Neural progenitor cell (in vitro differentiated cells): Measurements from ENCODE around the gene NDUFAF2. TPM values are rescaled to one million over a fixed set of nuclear protein-coding genes. Genes with fewer than 3 reads are reported as not detected.

Experiments
- DNase-seq: peaks from one replicate; pipeline ENCODE4 v3.0.0-alpha.2; 2016; ENCODE audit warnings: low spot score
- H2AFZ ChIP-seq: fragments of 200-600 bp; sonication (generic); replicated peaks from 2 replicates; pipeline ENCODE4 v1.6.1; 2016; ENCODE audit warnings: antibody characterized with exemption
- H3F3A ChIP-seq: fragments of 200-600 bp; sonication (generic); 2 replicates; pipeline ENCODE4 v1.6.1; 2016; ENCODE audit warnings: antibody characterized with exemption, low read depth
- H3K27ac ChIP-seq: fragments of 200-600 bp; sonication (generic); 2 replicates; pipeline ENCODE4 v1.5.1; 2016; ENCODE audit warnings: mild to moderate bottlenecking
- H3K27me3 ChIP-seq: fragments of 200-600 bp; sonication (generic); 2 replicates; pipeline ENCODE4 v1.6.1; 2016; ENCODE audit warnings: mild to moderate bottlenecking, moderate library complexity
- H3K36me3 ChIP-seq: fragments of 200-600 bp; sonication (generic); 2 replicates; pipeline ENCODE4 v1.5.1; 2016
- H3K4me1 ChIP-seq: fragments of 200-600 bp; sonication (generic); 2 replicates; pipeline ENCODE4 v1.6.1; 2016; ENCODE audit warnings: mixed run types
- H3K4me2 ChIP-seq: fragments of 200-600 bp; sonication (generic); 2 replicates; pipeline ENCODE4 v1.6.1; 2016
- H3K4me3 ChIP-seq: fragments of 200-600 bp; sonication (generic); 2 replicates; pipeline ENCODE4 v1.5.1; 2016
- H3K79me2 ChIP-seq: fragments of 200-600 bp; sonication (generic); 2 replicates; pipeline ENCODE4 v1.6.1; 2016; ENCODE audit warnings: low read depth
- H3K9ac ChIP-seq: fragments of 200-600 bp; sonication (generic); 2 replicates; pipeline ENCODE4 v1.6.1; 2016
- H3K9me3 ChIP-seq: fragments of 200-600 bp; sonication (generic); 2 replicates; pipeline ENCODE4 v1.5.1; 2016; ENCODE audit warnings: low read depth
- H4K20me1 ChIP-seq: fragments of 200-600 bp; sonication (generic); 2 replicates; pipeline ENCODE4 v1.6.1; 2016; ENCODE audit warnings: low read depth
- H3K27ac Mint-ChIP-seq: 3 replicates; pipeline ENCODE4 v1.8.0; 2021; ENCODE audit warnings: mixed read lengths
- H3K27me3 Mint-ChIP-seq: 2 replicates; pipeline ENCODE4 v1.8.0; 2022; ENCODE audit warnings: low read depth, mild to moderate bottlenecking, inconsistent platforms, moderate library complexity, mixed read lengths; ENCODE audit not compliant: insufficient read depth
- H3K36me3 Mint-ChIP-seq: 3 replicates; pipeline ENCODE4 v1.8.0; 2021; ENCODE audit warnings: mixed read lengths
- H3K4me1 Mint-ChIP-seq: 3 replicates; pipeline ENCODE4 v1.8.0; 2021; ENCODE audit warnings: mixed read lengths
- H3K4me3 Mint-ChIP-seq: 3 replicates; pipeline ENCODE4 v1.8.0; 2021; ENCODE audit warnings: mild to moderate bottlenecking, moderate library complexity, mixed read lengths
- H3K9me3 Mint-ChIP-seq: 3 replicates; pipeline ENCODE4 v1.8.0; 2020; ENCODE audit warnings: mixed read lengths
- EZH2 ChIP-seq: fragments of 200-600 bp; sonication (generic); IDR thresholded peaks from 2 replicates; pipeline ENCODE4 v1.6.1; 2017; ENCODE audit warnings: antibody characterized with exemption, mild to moderate bottlenecking, moderate library complexity
- EZH2phosphoT487 ChIP-seq: fragments of 200-600 bp; sonication (generic); IDR thresholded peaks from 2 replicates; pipeline ENCODE4 v1.6.1; 2017; ENCODE audit warnings: antibody characterized with exemption
- total RNA-seq: library from RNA; depleted of rRNA; stranded (reverse); fragments of >200 nt; gene quantifications from 2 replicates; pipeline ENCODE4 v1.2.3, GENCODE V29; 2015; ENCODE audit warnings: low replicate concordance
- TF ChIP-seq, protein P1 (sequence below): fragments of 200-600 bp; sonication (generic); IDR thresholded peaks from 2 replicates; pipeline ENCODE4 v1.5.1; 2017; ENCODE audit warnings: antibody characterized with exemption, mild to moderate bottlenecking

The NDUFAF2 gene
- total RNA-seq, 1 donor from 2014 or later = 42.1 TPM

DNA sequence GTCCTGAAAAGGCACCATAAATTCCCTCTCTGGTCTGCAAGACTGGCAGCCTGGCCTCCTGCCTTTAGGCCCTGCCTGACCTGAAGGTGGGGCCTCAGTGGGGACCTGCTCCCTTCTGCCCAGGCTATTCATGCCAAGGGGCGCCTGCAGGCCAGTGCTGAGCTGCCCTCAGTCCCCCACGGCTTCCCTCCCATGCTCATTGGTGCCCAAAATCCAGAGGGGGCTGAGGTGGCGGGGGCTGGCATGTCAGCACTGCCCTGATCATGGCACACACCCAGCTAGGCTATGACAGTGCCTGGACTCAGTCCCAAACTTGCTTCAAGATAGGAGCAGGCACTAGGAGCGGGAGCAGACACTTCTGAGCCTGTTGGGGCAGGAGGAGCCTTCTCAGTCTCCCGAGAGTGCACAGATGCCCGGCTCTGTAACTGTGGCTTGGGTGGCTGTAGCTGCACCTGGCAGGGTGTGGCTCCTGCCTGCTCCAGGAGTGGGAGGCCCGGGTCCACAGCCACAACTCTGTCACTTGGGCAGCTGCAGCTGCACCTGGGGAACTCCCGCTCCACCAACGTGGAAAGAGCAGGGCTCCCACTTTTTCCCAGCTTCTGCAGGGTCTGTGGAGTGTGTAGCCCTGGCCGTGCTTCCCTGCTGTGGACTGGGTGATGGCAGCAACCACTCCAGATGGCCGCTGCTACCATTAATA is 49.0 kb downstream of the NDUFAF2 start:
- no peaks in the 10 kb centered on the region for H3K4me1 Mint-ChIP-seq
- no peaks in the 10 kb centered on the region for H3K4me1 ChIP-seq

DNA sequence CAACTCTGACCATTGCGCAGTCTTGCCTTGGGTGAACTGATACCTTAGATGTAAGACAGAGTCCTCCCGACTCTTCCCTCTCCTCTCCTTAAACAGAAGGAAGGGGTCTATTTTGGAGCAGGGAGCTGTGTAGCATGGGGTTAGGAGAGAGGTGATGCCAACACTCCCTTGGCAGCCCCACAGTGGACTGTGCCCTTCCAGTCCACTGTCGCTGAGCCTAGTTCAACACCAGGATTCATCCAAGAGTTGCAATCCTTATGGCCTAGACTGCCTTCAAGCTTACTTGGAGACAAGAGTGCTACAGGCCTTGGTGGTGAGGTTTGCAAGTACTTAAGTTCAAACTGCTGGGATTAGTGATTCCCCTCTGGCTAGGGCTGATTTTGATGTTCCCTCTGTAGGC is 51.4 kb downstream of the NDUFAF2 start:
- H3K27me3 Mint-ChIP-seq = no peaks in the 10 kb centered on the region
- Histone ChIP-seq H4K20me1 (no peaks in the 10 kb centered on the region), H3F3A (no peaks in the 10 kb centered on the region), H3K36me3 (no peaks in the 10 kb centered on the region), H3K4me3 (no peak overlapping the region), H2AFZ (no peak overlapping the region), H3K9ac (no peak overlapping the region), H3K4me2 (no peak overlapping the region), H3K9me3 (no peaks in the 10 kb centered on the region), H3K27me3 (no peaks in the 10 kb centered on the region), H3K27ac (no peak overlapping the region), H3K4me1 (no peaks in the 10 kb centered on the region), H3K79me2 (no peaks in the 10 kb centered on the region)
- no peak for DNase-seq
- H3K4me3 Mint-ChIP-seq = no peak overlapping the region
- no peak overlapping the region for H3K27ac Mint-ChIP-seq
- H3K9me3 Mint-ChIP-seq = peaks cover 16% of the 10 kb centered on the region
- TF ChIP-seq, protein P1, sequence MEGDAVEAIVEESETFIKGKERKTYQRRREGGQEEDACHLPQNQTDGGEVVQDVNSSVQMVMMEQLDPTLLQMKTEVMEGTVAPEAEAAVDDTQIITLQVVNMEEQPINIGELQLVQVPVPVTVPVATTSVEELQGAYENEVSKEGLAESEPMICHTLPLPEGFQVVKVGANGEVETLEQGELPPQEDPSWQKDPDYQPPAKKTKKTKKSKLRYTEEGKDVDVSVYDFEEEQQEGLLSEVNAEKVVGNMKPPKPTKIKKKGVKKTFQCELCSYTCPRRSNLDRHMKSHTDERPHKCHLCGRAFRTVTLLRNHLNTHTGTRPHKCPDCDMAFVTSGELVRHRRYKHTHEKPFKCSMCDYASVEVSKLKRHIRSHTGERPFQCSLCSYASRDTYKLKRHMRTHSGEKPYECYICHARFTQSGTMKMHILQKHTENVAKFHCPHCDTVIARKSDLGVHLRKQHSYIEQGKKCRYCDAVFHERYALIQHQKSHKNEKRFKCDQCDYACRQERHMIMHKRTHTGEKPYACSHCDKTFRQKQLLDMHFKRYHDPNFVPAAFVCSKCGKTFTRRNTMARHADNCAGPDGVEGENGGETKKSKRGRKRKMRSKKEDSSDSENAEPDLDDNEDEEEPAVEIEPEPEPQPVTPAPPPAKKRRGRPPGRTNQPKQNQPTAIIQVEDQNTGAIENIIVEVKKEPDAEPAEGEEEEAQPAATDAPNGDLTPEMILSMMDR = no peak
- no peak for TF ChIP-seq EZH2phosphoT487
- no peak for TF ChIP-seq EZH2
- no peaks in the 10 kb centered on the region for H3K4me1 Mint-ChIP-seq
- H3K36me3 Mint-ChIP-seq = peaks cover 5% of the 10 kb centered on the region

More for the DNA sequence above, 49.0 kb downstream of the NDUFAF2 start:
- no peak for DNase-seq
- Mint-ChIP-seq H3K27ac (no peak overlapping the region), H3K9me3 (peaks cover 19% of the 10 kb centered on the region), H3K36me3 (peaks cover 5% of the 10 kb centered on the region), H3K27me3 (no peaks in the 10 kb centered on the region), H3K4me3 (no peak overlapping the region)
- no peak overlapping the region for H3K4me3 ChIP-seq
- no peak for TF ChIP-seq EZH2
- TF ChIP-seq, protein P1 = no peak
- TF ChIP-seq EZH2phosphoT487 = no peak
- no peaks in the 10 kb centered on the region for H3F3A ChIP-seq
- H4K20me1 ChIP-seq = no peaks in the 10 kb centered on the region
- H3K9me3 ChIP-seq = no peaks in the 10 kb centered on the region
- no peak overlapping the region for H3K4me2 ChIP-seq
- no peaks in the 10 kb centered on the region for H3K27me3 ChIP-seq
- no peak overlapping the region for H3K27ac ChIP-seq
- no peaks in the 10 kb centered on the region for H3K79me2 ChIP-seq
- H2AFZ ChIP-seq = no peak overlapping the region
- H3K36me3 ChIP-seq = no peaks in the 10 kb centered on the region
- no peak overlapping the region for H3K9ac ChIP-seq

DNA sequence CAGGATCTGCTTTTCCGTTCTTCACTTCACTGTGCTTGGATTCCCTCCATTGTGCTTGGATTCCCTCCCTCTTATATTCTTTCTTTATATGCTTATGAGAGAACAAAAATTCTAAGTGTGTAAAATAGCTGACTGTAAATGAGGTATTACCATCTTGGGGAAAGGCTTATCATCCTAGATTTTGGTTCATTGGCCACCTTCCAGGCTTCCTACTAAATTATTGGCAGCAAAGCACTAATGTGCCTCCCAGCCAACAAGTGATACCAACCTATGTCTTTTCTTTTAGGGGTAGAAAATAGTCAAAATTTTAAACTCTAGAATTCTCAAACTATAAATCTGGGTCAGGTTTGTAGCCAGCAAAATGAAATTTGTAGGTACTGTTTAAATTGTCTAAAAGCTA is 52.7 kb downstream of the NDUFAF2 start:
- Histone ChIP-seq H3F3A (no peaks in the 10 kb centered on the region), H3K4me3 (no peak overlapping the region), H3K4me1 (no peaks in the 10 kb centered on the region), H4K20me1 (no peaks in the 10 kb centered on the region), H3K36me3 (no peaks in the 10 kb centered on the region), H2AFZ (no peak overlapping the region), H3K9me3 (no peaks in the 10 kb centered on the region), H3K79me2 (no peaks in the 10 kb centered on the region), H3K4me2 (no peak overlapping the region), H3K27ac (no peak overlapping the region), H3K9ac (no peak overlapping the region), H3K27me3 (no peaks in the 10 kb centered on the region)
- Mint-ChIP-seq H3K27me3 (no peaks in the 10 kb centered on the region), H3K27ac (no peak overlapping the region), H3K4me3 (no peak overlapping the region), H3K36me3 (peaks cover 5% of the 10 kb centered on the region), H3K9me3 (peaks cover 10% of the 10 kb centered on the region), H3K4me1 (no peaks in the 10 kb centered on the region)
- TF ChIP-seq EZH2 (no peak), EZH2phosphoT487 (no peak)
- TF ChIP-seq, protein P1 = no peak
- DNase-seq = no peak
